Pons (tissue), 1 donor: Measurements from ENCODE around the gene SDK1.

Source experiments
- DNase-seq: peaks from one replicate; pipeline ENCODE4 v3.0.0-alpha.2; 2016; ENCODE audit warnings: low spot score

SDK1 gene

GRCh38 chr7:3887096-3887690 is 586.1 kb downstream of the SDK1 start:
- DNase-seq = no peak

GRCh38 chr7:3888096-3888495 is 587.0 kb downstream of the SDK1 start:
- no peak for DNase-seq

- no peak for DNase-seq
These were observed 591.1 kb downstream of the SDK1 start for GRCh38 chr7:3892157-3892556.

- DNase-seq = no peak
These were observed 591.6 kb downstream of the SDK1 start for GRCh38 chr7:3892686-3893085.

- no peak for DNase-seq
These were observed 592.2 kb downstream of the SDK1 start for GRCh38 chr7:3893151-3893788.

GRCh38 chr7:3893789-3894153 is 592.7 kb downstream of the SDK1 start:
- DNase-seq = no peak

GRCh38 chr7:3895341-3896116 is 594.5 kb downstream of the SDK1 start:
- no peak for DNase-seq

GRCh38 chr7:3896169-3896765 is 595.2 kb downstream of the SDK1 start:
- DNase-seq = no peak

GRCh38 chr7:3897430-3898372 is 596.6 kb downstream of the SDK1 start:
- peak; percentile 51 for DNase-seq

GRCh38 chr7:3899559-3899991 is 598.5 kb downstream of the SDK1 start:
- DNase-seq = no peak

- no peak for DNase-seq
These were observed 607.1 kb downstream of the SDK1 start for GRCh38 chr7:3908153-3908552.

- no peak for DNase-seq
These were observed 608.1 kb downstream of the SDK1 start for GRCh38 chr7:3909128-3909527.

GRCh38 chr7:3910054-3910453 is 609.0 kb downstream of the SDK1 start:
- DNase-seq = peak; percentile 98

GRCh38 chr7:3911685-3912084 is 610.6 kb downstream of the SDK1 start:
- no peak for DNase-seq

- DNase-seq = no peak
These were observed 611.2 kb downstream of the SDK1 start for GRCh38 chr7:3912291-3912690.

- no peak for DNase-seq
These were observed 613.2 kb downstream of the SDK1 start for GRCh38 chr7:3914051-3914775.

GRCh38 chr7:3915337-3915878 is 614.4 kb downstream of the SDK1 start:
- no peak for DNase-seq

GRCh38 chr7:3916146-3916545 is 615.1 kb downstream of the SDK1 start:
- DNase-seq = peak; percentile 66

GRCh38 chr7:3917436-3917835 is 616.4 kb downstream of the SDK1 start:
- DNase-seq = no peak

GRCh38 chr7:3918576-3918975 is 617.5 kb downstream of the SDK1 start:
- DNase-seq = no peak

- DNase-seq = peak; percentile 83
These were observed 621.2 kb downstream of the SDK1 start for GRCh38 chr7:3922175-3922635.
